ENCODE data around the gene CLTC.

DNA sequence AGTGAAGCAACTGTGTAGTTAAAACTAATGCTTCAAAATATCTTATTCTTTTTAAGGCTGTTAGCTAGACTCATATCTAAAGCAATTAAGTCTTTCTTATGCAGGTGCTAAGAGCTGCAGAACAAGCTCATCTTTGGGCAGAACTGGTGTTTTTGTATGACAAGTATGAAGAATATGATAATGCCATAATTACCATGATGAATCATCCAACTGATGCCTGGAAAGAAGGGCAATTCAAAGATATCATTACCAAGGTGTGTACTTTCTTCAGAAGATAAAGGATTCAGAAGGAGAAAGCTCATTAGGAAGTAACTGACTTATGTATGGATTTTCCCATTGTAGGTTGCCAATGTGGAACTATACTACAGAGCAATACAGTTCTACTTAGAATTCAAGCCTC, 63.6 kb downstream of the CLTC start:
- TF ChIP-seq, protein P1, sequence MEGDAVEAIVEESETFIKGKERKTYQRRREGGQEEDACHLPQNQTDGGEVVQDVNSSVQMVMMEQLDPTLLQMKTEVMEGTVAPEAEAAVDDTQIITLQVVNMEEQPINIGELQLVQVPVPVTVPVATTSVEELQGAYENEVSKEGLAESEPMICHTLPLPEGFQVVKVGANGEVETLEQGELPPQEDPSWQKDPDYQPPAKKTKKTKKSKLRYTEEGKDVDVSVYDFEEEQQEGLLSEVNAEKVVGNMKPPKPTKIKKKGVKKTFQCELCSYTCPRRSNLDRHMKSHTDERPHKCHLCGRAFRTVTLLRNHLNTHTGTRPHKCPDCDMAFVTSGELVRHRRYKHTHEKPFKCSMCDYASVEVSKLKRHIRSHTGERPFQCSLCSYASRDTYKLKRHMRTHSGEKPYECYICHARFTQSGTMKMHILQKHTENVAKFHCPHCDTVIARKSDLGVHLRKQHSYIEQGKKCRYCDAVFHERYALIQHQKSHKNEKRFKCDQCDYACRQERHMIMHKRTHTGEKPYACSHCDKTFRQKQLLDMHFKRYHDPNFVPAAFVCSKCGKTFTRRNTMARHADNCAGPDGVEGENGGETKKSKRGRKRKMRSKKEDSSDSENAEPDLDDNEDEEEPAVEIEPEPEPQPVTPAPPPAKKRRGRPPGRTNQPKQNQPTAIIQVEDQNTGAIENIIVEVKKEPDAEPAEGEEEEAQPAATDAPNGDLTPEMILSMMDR (IDR thresholded peaks at IDR 0.05) = no peak
- TF ChIP-seq MXI1 (IDR thresholded peaks at IDR 0.05; ENCODE audit: low read depth, low read length) (no peak), NFIC (IDR thresholded peaks at IDR 0.05; ENCODE audit: borderline replicate concordance) (no peak), POLR2AphosphoS5 (IDR thresholded peaks at IDR 0.05; ENCODE audit: low read depth, low read length) (no peak), RXRA (IDR thresholded peaks at IDR 0.05; ENCODE audit: borderline replicate concordance, low read depth) (no peak), FOSL2 (IDR thresholded peaks at IDR 0.05; ENCODE audit: borderline replicate concordance, low read depth) (0 out of 2 replicates have a peak, but pooled peaks have one; percentile 1), TEAD4 (IDR thresholded peaks at IDR 0.05; ENCODE audit: borderline replicate concordance, insufficient read depth) (no peak)
- TF ChIP-seq, protein P2, sequence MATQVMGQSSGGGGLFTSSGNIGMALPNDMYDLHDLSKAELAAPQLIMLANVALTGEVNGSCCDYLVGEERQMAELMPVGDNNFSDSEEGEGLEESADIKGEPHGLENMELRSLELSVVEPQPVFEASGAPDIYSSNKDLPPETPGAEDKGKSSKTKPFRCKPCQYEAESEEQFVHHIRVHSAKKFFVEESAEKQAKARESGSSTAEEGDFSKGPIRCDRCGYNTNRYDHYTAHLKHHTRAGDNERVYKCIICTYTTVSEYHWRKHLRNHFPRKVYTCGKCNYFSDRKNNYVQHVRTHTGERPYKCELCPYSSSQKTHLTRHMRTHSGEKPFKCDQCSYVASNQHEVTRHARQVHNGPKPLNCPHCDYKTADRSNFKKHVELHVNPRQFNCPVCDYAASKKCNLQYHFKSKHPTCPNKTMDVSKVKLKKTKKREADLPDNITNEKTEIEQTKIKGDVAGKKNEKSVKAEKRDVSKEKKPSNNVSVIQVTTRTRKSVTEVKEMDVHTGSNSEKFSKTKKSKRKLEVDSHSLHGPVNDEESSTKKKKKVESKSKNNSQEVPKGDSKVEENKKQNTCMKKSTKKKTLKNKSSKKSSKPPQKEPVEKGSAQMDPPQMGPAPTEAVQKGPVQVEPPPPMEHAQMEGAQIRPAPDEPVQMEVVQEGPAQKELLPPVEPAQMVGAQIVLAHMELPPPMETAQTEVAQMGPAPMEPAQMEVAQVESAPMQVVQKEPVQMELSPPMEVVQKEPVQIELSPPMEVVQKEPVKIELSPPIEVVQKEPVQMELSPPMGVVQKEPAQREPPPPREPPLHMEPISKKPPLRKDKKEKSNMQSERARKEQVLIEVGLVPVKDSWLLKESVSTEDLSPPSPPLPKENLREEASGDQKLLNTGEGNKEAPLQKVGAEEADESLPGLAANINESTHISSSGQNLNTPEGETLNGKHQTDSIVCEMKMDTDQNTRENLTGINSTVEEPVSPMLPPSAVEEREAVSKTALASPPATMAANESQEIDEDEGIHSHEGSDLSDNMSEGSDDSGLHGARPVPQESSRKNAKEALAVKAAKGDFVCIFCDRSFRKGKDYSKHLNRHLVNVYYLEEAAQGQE (IDR thresholded peaks at IDR 0.05; ENCODE audit: low read depth, low read length) = no peak

Measured in SK-N-SH (cell line).